PC-9 (cell line): ENCODE data around the gene STK40. TPM values are rescaled to one million over a fixed set of nuclear protein-coding genes. Genes with fewer than 3 reads are reported as not detected.

ENCODE experiments used
- BruUV-seq: library from RNA; stranded (reverse); fragments of 400-500 nt; replicated peaks from 2 replicates; lab custom pipeline; 2021; lab: Mats Ljungman, UMichigan
- CTCF ChIA-PET: fragments of 300-600 bp; sonication (Branson Sonifier 250); formaldehyde crosslinking; loops from one replicate; lab custom pipeline; 2022; ENCODE audit warnings: antibody characterized with exemption; lab: Charles Lee
- POLR2A ChIA-PET: fragments of 300-600 bp; sonication (Branson Sonifier 250); formaldehyde crosslinking; loops from one replicate; lab custom pipeline; 2022; ENCODE audit warnings: antibody characterized with exemption; ENCODE audit not compliant: unreplicated experiment; lab: Charles Lee
- DNase-seq, 2 experiments: peaks; one replicate each; pipeline versions ENCODE4 v3.0.0 to v3.0.0-alpha.2; 2015 to 2022; ENCODE audit warnings: mixed read lengths in 1 of 2
- H2AFZ ChIP-seq: fragments of 200-600 bp; sonication (generic); 2 replicates; pipeline ENCODE4 v1.8.1; 2017; ENCODE audit warnings: antibody characterized with exemption
- H3F3A ChIP-seq: fragments of 200-600 bp; sonication (generic); 2 replicates; pipeline ENCODE4 v1.8.1; 2017; ENCODE audit warnings: antibody characterized with exemption, mild to moderate bottlenecking, low read depth; ENCODE audit not compliant: insufficient read depth
- H3K27ac ChIP-seq: fragments of 200-600 bp; sonication (generic); 2 replicates; pipeline ENCODE4 v1.6.1; 2016; ENCODE audit warnings: mixed run types
- H3K27me3 ChIP-seq: fragments of 200-600 bp; sonication (generic); 2 replicates; pipeline ENCODE4 v1.6.1; 2016; ENCODE audit warnings: low read depth, mixed run types; ENCODE audit not compliant: insufficient read depth
- H3K36me3 ChIP-seq: fragments of 200-600 bp; sonication (generic); 2 replicates; pipeline ENCODE4 v1.6.1; 2016; ENCODE audit warnings: low read depth, mixed run types
- H3K4me1 ChIP-seq: fragments of 200-600 bp; sonication (generic); replicated peaks from 2 replicates; pipeline ENCODE4 v1.6.1; 2016; ENCODE audit warnings: mixed run types; ENCODE audit not compliant: insufficient read depth
- H3K4me2 ChIP-seq: fragments of 200-600 bp; sonication (generic); 2 replicates; pipeline ENCODE4 v1.6.1; 2017; ENCODE audit warnings: mixed run types
- H3K4me3 ChIP-seq: fragments of 200-600 bp; sonication (generic); 2 replicates; pipeline ENCODE4 v1.6.1; 2016; ENCODE audit warnings: mixed run types
- H3K79me2 ChIP-seq: fragments of 200-600 bp; sonication (generic); 2 replicates; pipeline ENCODE4 v1.6.1; 2017; ENCODE audit warnings: low read depth, mixed run types
- H3K9me2 ChIP-seq: fragments of 200-600 bp; sonication (generic); 2 replicates; pipeline ENCODE4 v1.8.1; 2017; ENCODE audit warnings: mild to moderate bottlenecking; ENCODE audit not compliant: insufficient read depth
- H3K9me3 ChIP-seq: fragments of 200-600 bp; sonication (generic); 2 replicates; pipeline ENCODE4 v1.8.1; 2016; ENCODE audit warnings: low read depth; ENCODE audit not compliant: insufficient read depth
- H4K20me1 ChIP-seq: fragments of 200-600 bp; sonication (generic); 2 replicates; pipeline ENCODE4 v1.8.1; 2017; ENCODE audit not compliant: insufficient read depth
- CTCF ChIP-seq: fragments of 200-600 bp; sonication (generic); conservative IDR thresholded peaks from 2 replicates; pipeline ENCODE4 v1.6.1; 2017; ENCODE audit warnings: mixed run types, antibody characterized with exemption, mild to moderate bottlenecking, moderate library complexity
- EZH2 ChIP-seq: fragments of 200-600 bp; sonication (generic); IDR thresholded peaks from 2 replicates; pipeline ENCODE4 v1.8.0; 2017; ENCODE audit warnings: antibody characterized with exemption, low read depth
- intact Hi-C: fragments of 100-400 bp; cut with micrococcal nuclease; formaldehyde crosslinking; loops from one replicate; pipeline ENCODE4 v1.10.0; 2022; ENCODE audit not compliant: unreplicated experiment
- total RNA-seq: library from RNA; stranded (reverse); gene quantifications from 2 replicates; pipeline ENCODE4 v1.2.3, GENCODE V29; 2021

The STK40 gene
- total RNA-seq, 1 experiment from 2014 or later = 59.2 TPM

- peaks cover 30% of the 10 kb centered on the region for H3K4me1 ChIP-seq
- peaks cover 24% of the 10 kb centered on the region for H3K36me3 ChIP-seq
- BruUV-seq = no TSS peak
- no peak for DNase-seq
- H3K27me3 ChIP-seq = no peaks in the 10 kb centered on the region
- no peaks in the 10 kb centered on the region for H4K20me1 ChIP-seq
- no peak overlapping the region for H2AFZ ChIP-seq
- H3K4me3 ChIP-seq = no peak overlapping the region
- H3K4me2 ChIP-seq = no peak overlapping the region
- CTCF ChIA-PET = interaction anchor here (0.6 kb wide), 1 partner anchor 18 kb away, joined by 3 read pairs; no protein-coding TSS in a partner anchor
- H3K79me2 ChIP-seq = peaks cover 19% of the 10 kb centered on the region
- H3K9me2 ChIP-seq = no peaks in the 10 kb centered on the region
- peaks cover 58% of the 10 kb centered on the region for H3F3A ChIP-seq
- intact Hi-C loops = loop anchor here (10.0 kb wide), 1 partner anchor 81 kb away; the partner anchor contains the start of gene STK40
- no peak overlapping the region for H3K27ac ChIP-seq
- no peaks in the 10 kb centered on the region for H3K9me3 ChIP-seq
- TF ChIP-seq CTCF (no peak), EZH2 (no peak)
- POLR2A ChIA-PET = no interaction called here
These were observed 81.9 kb downstream of the STK40 start for GRCh38 chr1:36303650-36304360.

- H3K9me3 ChIP-seq = no peaks in the 10 kb centered on the region
- peaks cover 64% of the 10 kb centered on the region for H3F3A ChIP-seq
- H4K20me1 ChIP-seq = no peaks in the 10 kb centered on the region
- ChIA-PET CTCF (no interaction called here), POLR2A (no interaction called here)
- DNase-seq = no peak
- peaks cover 19% of the 10 kb centered on the region for H3K79me2 ChIP-seq
- no peaks in the 10 kb centered on the region for H3K27me3 ChIP-seq
- peaks cover 24% of the 10 kb centered on the region for H3K36me3 ChIP-seq
- intact Hi-C loops = loop anchor here (10.0 kb wide), 1 partner anchor 82 kb away; the partner anchor contains the start of gene STK40
- H3K4me1 ChIP-seq = peaks cover 30% of the 10 kb centered on the region
- H2AFZ ChIP-seq = no peak overlapping the region
- no peak overlapping the region for H3K4me2 ChIP-seq
- no TSS peak for BruUV-seq
- no peak overlapping the region for H3K27ac ChIP-seq
- no peak overlapping the region for H3K4me3 ChIP-seq
- no peaks in the 10 kb centered on the region for H3K9me2 ChIP-seq
- no peak for TF ChIP-seq EZH2
- no peak for TF ChIP-seq CTCF
These were observed 82.5 kb downstream of the STK40 start for GRCh38 chr1:36303244-36303643.

GRCh38 chr1:36301220-36301619 lies 84.5 kb downstream of the STK40 start:
- CTCF ChIA-PET = interaction anchor here (1.2 to 1.6 kb wide), 2 partner anchors 49 to 152 kb away, joined by 5 to 10 read pairs; partner anchors contain the start of gene TRAPPC3

More at GRCh38 chr1:36301220-36301619, 84.5 kb downstream of the STK40 start:
- H3K4me1 ChIP-seq = peaks cover 37% of the 10 kb centered on the region
- POLR2A ChIA-PET = no interaction called here
- H3K36me3 ChIP-seq = peaks cover 31% of the 10 kb centered on the region
- no peak for DNase-seq
- no peaks in the 10 kb centered on the region for H4K20me1 ChIP-seq
- TF ChIP-seq EZH2 (no peak), CTCF (no peak)
- peak overlapping the region; percentile 67 for H3K4me2 ChIP-seq
- H3K9me2 ChIP-seq = no peaks in the 10 kb centered on the region
- BruUV-seq = no TSS peak
- H3K4me3 ChIP-seq = no peak overlapping the region
- no peaks in the 10 kb centered on the region for H3K27me3 ChIP-seq
- H3K27ac ChIP-seq = peak overlapping the region; percentile 89
- H2AFZ ChIP-seq = no peak overlapping the region
- peaks cover 79% of the 10 kb centered on the region for H3F3A ChIP-seq
- H3K79me2 ChIP-seq = peaks cover 19% of the 10 kb centered on the region
- intact Hi-C loops = loop anchor here (2.0 to 10.0 kb wide), 2 partner anchors 84 to 120 kb away; partner anchors contain the start of gene STK40
- no peaks in the 10 kb centered on the region for H3K9me3 ChIP-seq
